Pancreas (tissue), 10 donors: ENCODE results near the gene BBIP1. TPM values are rescaled to one million over a fixed set of nuclear protein-coding genes. Genes with fewer than 3 reads are reported as not detected.

ENCODE experiments used
- ATAC-seq, 4 donors: fragments of 200-7000 bp; cut with Tn5 transposase; one replicate each; pipeline versions ENCODE4 v1.8.0 to v1.9.1; 2020; ENCODE audit warnings: mild to moderate bottlenecking in 4 of 4, moderate library complexity in 4 of 4
- DNase-seq, 6 donors: peaks; one replicate each; pipeline ENCODE4 v3.0.0-alpha.2; 2020
- FAIRE-seq: peaks from 2 replicates; lab custom pipeline; 2012; peaks lifted over from hg19 to GRCh38; lab: Jason Lieb, UNC
- H3K27ac ChIP-seq, 4 donors: fragments of 200-600 bp; sonication (generic); 1 replicate in 3 of 4; 2 replicates in 1 of 4; pipeline versions ENCODE4 v1.5.0 to v1.8.0; 2020
- H3K27me3 ChIP-seq, 4 donors: fragments of 200-600 bp; one replicate each; pipeline ENCODE4 v1.8.0; 2021
- H3K36me3 ChIP-seq, 3 donors: fragments of 200-600 bp; sonication (generic) in 1 of 3; one replicate each; pipeline versions ENCODE4 v1.5.0 to v1.8.0; 2020 to 2021
- H3K4me1 ChIP-seq, 3 donors: fragments of 200-600 bp; one replicate each; pipeline ENCODE4 v1.8.0; 2021
- H3K4me3 ChIP-seq, 4 donors: fragments of 200-600 bp; sonication (generic) in 2 of 4; one replicate each; pipeline versions ENCODE4 v1.5.0 to v1.8.0; 2020 to 2021
- H3K9me3 ChIP-seq, 4 donors: fragments of 200-600 bp; one replicate each; pipeline ENCODE4 v1.8.0; 2021
- WGBS, 2 donors: extraction: QIAGEN DNeasy Blood & Tissue Kit; methylation state at CpG; one replicate each; pipeline ENCODE4 v1.1.7; 2013; 5-methylcytosine and 5-hydroxymethylcytosine counted together
- intact Hi-C, 3 donors: fragments of 100-400 bp; cut with DNase I; formaldehyde crosslinking; loops; one replicate each; pipeline versions ENCODE4 v1.11.1 to v1.14.2; 2022
- polyA plus RNA-seq, 2 donors: library from polyadenylated mRNA; stranded (reverse); fragments of 200-250 nt; gene quantifications; one replicate each; pipeline ENCODE4 v1.2.3, GENCODE V29; 2013
- total RNA-seq, 6 donors: library from RNA; stranded (reverse); fragmentation: NEBNext Ultra II Directional in 4 of 6; extraction: Animal tissue kit (Norgen Biotek cat#: 25700) in 4 of 6; gene quantifications; one replicate each; pipeline versions ENCODE4 v1.2.1 to v1.2.4, GENCODE V29; 2021 to 2023
- TF ChIP-seq, protein P1 (sequence below), 4 donors: fragments of 200-600 bp; sonication (generic) in 3 of 4; IDR thresholded peaks; one replicate each; pipeline versions ENCODE4 v1.5.0 to v1.8.0; 2021; ENCODE audit warnings: antibody characterized with exemption in 4 of 4
- donor health status: healthy with polysubstance abuse.
- donor health status: DM: no; HTN: no; CAD: no; lungs with moderate emphysema.
- donor health status: DM: no; HTN: no; CAD: no.
- donor health status: control.
- donor health status: control.
- donor health status: Bipolar disorder and iron deficiency.
- donor health status: DM: yes; HTN: yes; CAD: no.
- donor health status: DM: no; HTN: no; CAD: no.
- donor health status: DM: no; HTN: no; CAD: no.
- donor health status: DM: yes; HTN: yes; CAD: no.

Gene BBIP1
- total and polyA plus RNA-seq, 8 donors = 4.2 to 21.1 (median 8.4) TPM

GRCh38 chr10:110863361-110863760 lies 55.6 kb downstream of the BBIP1 start:
- Histone ChIP-seq H3K36me3 (no peaks in the 10 kb centered on the region), H3K9me3 (no peaks in the 10 kb centered on the region), H3K4me1 (peaks cover 33 to 78% (median 60%) of the 10 kb centered on the region in 3 donors), H3K27me3 (no peaks in the 10 kb centered on the region), H3K27ac (no peak overlapping the region), H3K4me3 (no peak overlapping the region)
- ATAC-seq (no peak), DNase-seq (no peak), FAIRE-seq (no peak)
- TF ChIP-seq, protein P1, sequence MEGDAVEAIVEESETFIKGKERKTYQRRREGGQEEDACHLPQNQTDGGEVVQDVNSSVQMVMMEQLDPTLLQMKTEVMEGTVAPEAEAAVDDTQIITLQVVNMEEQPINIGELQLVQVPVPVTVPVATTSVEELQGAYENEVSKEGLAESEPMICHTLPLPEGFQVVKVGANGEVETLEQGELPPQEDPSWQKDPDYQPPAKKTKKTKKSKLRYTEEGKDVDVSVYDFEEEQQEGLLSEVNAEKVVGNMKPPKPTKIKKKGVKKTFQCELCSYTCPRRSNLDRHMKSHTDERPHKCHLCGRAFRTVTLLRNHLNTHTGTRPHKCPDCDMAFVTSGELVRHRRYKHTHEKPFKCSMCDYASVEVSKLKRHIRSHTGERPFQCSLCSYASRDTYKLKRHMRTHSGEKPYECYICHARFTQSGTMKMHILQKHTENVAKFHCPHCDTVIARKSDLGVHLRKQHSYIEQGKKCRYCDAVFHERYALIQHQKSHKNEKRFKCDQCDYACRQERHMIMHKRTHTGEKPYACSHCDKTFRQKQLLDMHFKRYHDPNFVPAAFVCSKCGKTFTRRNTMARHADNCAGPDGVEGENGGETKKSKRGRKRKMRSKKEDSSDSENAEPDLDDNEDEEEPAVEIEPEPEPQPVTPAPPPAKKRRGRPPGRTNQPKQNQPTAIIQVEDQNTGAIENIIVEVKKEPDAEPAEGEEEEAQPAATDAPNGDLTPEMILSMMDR (IDR thresholded peaks at IDR 0.05) = no peak
- intact Hi-C loops = loop anchor here in 1 of 3 donors (10.0 kb wide), 1 partner anchor 59 kb away; no protein-coding TSS in a partner anchor

DNA sequence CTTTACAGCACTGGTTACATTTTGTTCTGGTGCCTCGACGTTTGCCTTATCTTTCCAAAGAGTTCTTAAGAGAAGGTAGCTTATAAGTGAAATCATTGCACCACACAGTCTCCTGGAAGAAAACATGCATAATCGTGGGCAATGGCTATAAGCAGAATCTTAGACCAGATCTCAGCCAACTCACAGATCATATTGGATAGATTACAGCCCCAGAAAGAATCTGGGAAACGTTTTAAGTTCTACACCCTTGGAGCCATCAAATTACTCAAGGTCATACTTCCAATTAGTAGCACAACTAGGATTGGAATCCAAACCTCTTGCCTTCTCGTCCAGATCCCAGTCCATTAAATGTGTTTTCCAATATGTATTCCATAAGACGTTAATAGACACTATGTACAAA lies 56.0 kb downstream of the BBIP1 start:
- Histone ChIP-seq H3K4me1 (peaks cover 36 to 78% (median 60%) of the 10 kb centered on the region in 3 donors), H3K9me3 (no peaks in the 10 kb centered on the region), H3K27me3 (no peaks in the 10 kb centered on the region), H3K36me3 (no peaks in the 10 kb centered on the region), H3K27ac (peak overlapping the region in 2 of 4 donors; percentile 3 to 51), H3K4me3 (no peak overlapping the region)
- intact Hi-C loops = loop anchor here in 1 of 3 donors (10.0 kb wide), 1 partner anchor 58 kb away; no protein-coding TSS in a partner anchor
- TF ChIP-seq, protein P1 (IDR thresholded peaks at IDR 0.05) = no peak
- FAIRE-seq (no peak), DNase-seq (no peak), ATAC-seq (no peak)
- 58 to 60% methylated on average over 6 of the region's 6 CpGs for WGBS, 2 donors

GRCh38 chr10:110861930-110862649 lies 56.9 kb downstream of the BBIP1 start:
- peak in 2 of 6 donors; percentile 25 to 53 for DNase-seq
- peak overlapping the region in 3 of 4 donors; percentile 18 to 90 (median 51) for H3K27ac ChIP-seq
- no peaks in the 10 kb centered on the region for H3K9me3 ChIP-seq
- FAIRE-seq = no peak
- intact Hi-C loops = loop anchor here in 1 of 3 donors (10.0 kb wide), 1 partner anchor 57 kb away; no protein-coding TSS in a partner anchor
- no peak overlapping the region for H3K4me3 ChIP-seq
- H3K36me3 ChIP-seq = no peaks in the 10 kb centered on the region
- peak in 1 of 4 donors; percentile 3 for ATAC-seq
- peaks cover 44 to 79% (median 63%) of the 10 kb centered on the region in 3 donors for H3K4me1 ChIP-seq
- H3K27me3 ChIP-seq = no peaks in the 10 kb centered on the region
- TF ChIP-seq, protein P1 (IDR thresholded peaks at IDR 0.05) = no peak
- 55 to 62% methylated on average over 6 of the region's 6 CpGs for WGBS, 2 donors

GRCh38 chr10:110861476-110861875 lies 57.5 kb downstream of the BBIP1 start:
- Histone ChIP-seq H3K27me3 (no peaks in the 10 kb centered on the region), H3K27ac (peak overlapping the region; percentile 65 to 90 (median 81)), H3K4me3 (no peak overlapping the region), H3K9me3 (no peaks in the 10 kb centered on the region), H3K36me3 (no peaks in the 10 kb centered on the region), H3K4me1 (peaks cover 44 to 73% (median 61%) of the 10 kb centered on the region in 3 donors)
- DNase-seq (no peak), ATAC-seq (no peak), FAIRE-seq (no peak)
- intact Hi-C loops = loop anchor here in 1 of 3 donors (10.0 kb wide), 1 partner anchor 57 kb away; no protein-coding TSS in a partner anchor
- TF ChIP-seq, protein P1 (IDR thresholded peaks at IDR 0.05) = no peak
- WGBS, 2 donors = 95% methylated on average over 2 of the region's 2 CpGs
